ENCODE measurements around the gene PGC.

Gene PGC

DNA sequence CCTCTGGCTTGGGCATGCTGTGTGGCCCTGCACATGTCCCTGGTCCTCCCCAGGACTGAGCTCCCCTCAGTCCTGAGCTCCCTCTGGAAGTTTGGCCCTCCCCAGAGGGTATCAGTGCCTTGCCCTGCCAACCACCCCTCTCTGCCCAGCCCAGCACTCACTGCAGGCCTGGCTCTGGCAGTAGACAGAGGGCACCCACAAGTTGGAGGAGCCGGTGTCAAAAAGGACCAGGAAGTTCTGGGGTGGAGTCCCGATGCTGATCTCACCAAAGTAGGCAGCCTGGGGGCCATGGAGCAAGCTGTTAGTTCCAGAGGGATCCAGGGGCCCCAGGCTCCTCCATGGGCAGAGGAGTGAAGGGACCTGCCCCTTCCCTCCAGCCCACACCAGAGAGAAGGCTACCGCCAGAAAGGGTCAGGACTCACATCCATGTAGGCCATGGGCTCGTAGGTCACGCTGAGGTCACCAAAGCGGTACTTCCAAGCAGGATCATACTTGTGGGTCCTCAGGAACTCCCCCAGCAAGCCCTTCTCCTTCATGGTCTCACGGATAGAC, 2.9 kb downstream of the PGC start:
- H3K27me3 ChIP-seq (replicated peaks; ENCODE audit: insufficient read depth, low read length), result no peaks in the 10 kb centered on the region; the same call in 1 of the 2 replicates
- H3K9me3 ChIP-seq (replicated peaks; ENCODE audit: insufficient read depth, low read length), result no peaks in the 10 kb centered on the region
- H3K4me3 ChIP-seq (ENCODE audit: low read length), result no peak overlapping the region
- no peak overlapping the region for H3K9ac ChIP-seq (ENCODE audit: low read length)
- H3K36me3 ChIP-seq (replicated peaks; ENCODE audit: insufficient read depth, low read length), result no peaks in the 10 kb centered on the region
- no peak overlapping the region for H2AFZ ChIP-seq (ENCODE audit: low read length)
- no peak overlapping the region for H3K4me2 ChIP-seq (ENCODE audit: low read depth, low read length)
- no peaks in the 10 kb centered on the region for H3K79me2 ChIP-seq (ENCODE audit: low read length)
- no peak overlapping the region for H3K27ac ChIP-seq (ENCODE audit: low read length)
- TF ChIP-seq CTCF (IDR thresholded peaks at IDR 0.05; ENCODE audit: low read length) (no peak), EZH2phosphoT487 (IDR thresholded peaks at IDR 0.05; ENCODE audit: low read length) (no peak), EZH2 (optimal IDR thresholded peaks at IDR 0.05; ENCODE audit: low read depth, low read length) (no peak)
- no peaks in the 10 kb centered on the region for H3F3A ChIP-seq (ENCODE audit: insufficient read depth, low read length)
- H4K20me1 ChIP-seq (ENCODE audit: insufficient read depth, low read length), result no peaks in the 10 kb centered on the region
- DNase-seq, result no peak
- no peaks in the 10 kb centered on the region for H3K9me2 ChIP-seq (replicated peaks; ENCODE audit: insufficient read depth, low read length)
- H3K4me1 ChIP-seq (ENCODE audit: low read length), result no peaks in the 10 kb centered on the region

- H3K79me2 ChIP-seq (ENCODE audit: low read length), result no peaks in the 10 kb centered on the region
- no peaks in the 10 kb centered on the region for H3K4me1 ChIP-seq (ENCODE audit: low read length)
- H2AFZ ChIP-seq (ENCODE audit: low read length), result no peak overlapping the region
- DNase-seq, result no peak
- no peaks in the 10 kb centered on the region for H3K9me3 ChIP-seq (replicated peaks; ENCODE audit: insufficient read depth, low read length)
- no peaks in the 10 kb centered on the region; the same call in 1 of the 2 replicates for H3K27me3 ChIP-seq (replicated peaks; ENCODE audit: insufficient read depth, low read length)
- H3K4me3 ChIP-seq (ENCODE audit: low read length), result no peak overlapping the region
- TF ChIP-seq EZH2phosphoT487 (IDR thresholded peaks at IDR 0.05; ENCODE audit: low read length), result no peak
- TF ChIP-seq EZH2 (optimal IDR thresholded peaks at IDR 0.05; ENCODE audit: low read depth, low read length), result no peak
- TF ChIP-seq CTCF (IDR thresholded peaks at IDR 0.05; ENCODE audit: low read length), result no peak
- no peaks in the 10 kb centered on the region for H4K20me1 ChIP-seq (ENCODE audit: insufficient read depth, low read length)
- no peaks in the 10 kb centered on the region for H3K36me3 ChIP-seq (replicated peaks; ENCODE audit: insufficient read depth, low read length)
- H3K4me2 ChIP-seq (ENCODE audit: low read depth, low read length), result no peak overlapping the region
- no peak overlapping the region for H3K9ac ChIP-seq (ENCODE audit: low read length)
- no peaks in the 10 kb centered on the region for H3F3A ChIP-seq (ENCODE audit: insufficient read depth, low read length)
- no peak overlapping the region for H3K27ac ChIP-seq (ENCODE audit: low read length)
- H3K9me2 ChIP-seq (replicated peaks; ENCODE audit: insufficient read depth, low read length), result no peaks in the 10 kb centered on the region
Observed at GRCh38 chr6:41743406-41744235, 3.6 kb downstream of the PGC start.

GRCh38 chr6:41741625-41742490, 5.3 kb downstream of the PGC start:
- H3K9me2 ChIP-seq (replicated peaks; ENCODE audit: insufficient read depth, low read length), result no peaks in the 10 kb centered on the region
- H3K36me3 ChIP-seq (replicated peaks; ENCODE audit: insufficient read depth, low read length), result no peaks in the 10 kb centered on the region
- no peak overlapping the region for H3K9ac ChIP-seq (ENCODE audit: low read length)
- H3K27me3 ChIP-seq (replicated peaks; ENCODE audit: insufficient read depth, low read length), result no peaks in the 10 kb centered on the region; the same call in 1 of the 2 replicates
- no peak overlapping the region for H2AFZ ChIP-seq (ENCODE audit: low read length)
- no peaks in the 10 kb centered on the region for H4K20me1 ChIP-seq (ENCODE audit: insufficient read depth, low read length)
- H3K4me3 ChIP-seq (ENCODE audit: low read length), result no peak overlapping the region
- no peak overlapping the region for H3K27ac ChIP-seq (ENCODE audit: low read length)
- no peaks in the 10 kb centered on the region for H3F3A ChIP-seq (ENCODE audit: insufficient read depth, low read length)
- DNase-seq, result no peak
- TF ChIP-seq CTCF (IDR thresholded peaks at IDR 0.05; ENCODE audit: low read length), result no peak
- TF ChIP-seq EZH2phosphoT487 (IDR thresholded peaks at IDR 0.05; ENCODE audit: low read length), result no peak
- no peak for TF ChIP-seq EZH2 (optimal IDR thresholded peaks at IDR 0.05; ENCODE audit: low read depth, low read length)
- H3K9me3 ChIP-seq (replicated peaks; ENCODE audit: insufficient read depth, low read length), result no peaks in the 10 kb centered on the region
- no peaks in the 10 kb centered on the region for H3K4me1 ChIP-seq (ENCODE audit: low read length)
- no peak overlapping the region for H3K4me2 ChIP-seq (ENCODE audit: low read depth, low read length)
- H3K79me2 ChIP-seq (ENCODE audit: low read length), result no peaks in the 10 kb centered on the region

All from MM.1S (cell line).